Lower leg skin (tissue), 3 donors: Measurements from ENCODE around the gene NNAT.

Source experiments
- CTCF ChIP-seq, 3 donors: fragments of 450-650 bp; IDR thresholded peaks; one replicate each; pipeline ENCODE4 v1.5.1; 2016; ENCODE audit warnings: antibody characterized with exemption in 3 of 3, mild to moderate bottlenecking in 3 of 3, moderate library complexity in 2 of 3
- POLR2A ChIP-seq, 2 donors: fragments of 450-650 bp; IDR thresholded peaks; one replicate each; pipeline ENCODE4 v1.6.1; 2016 to 2017; ENCODE audit warnings: antibody characterized with exemption in 2 of 2, mild to moderate bottlenecking in 1 of 2, moderate library complexity in 1 of 2

- TF ChIP-seq CTCF (IDR thresholded peaks at IDR 0.05) (no peak), POLR2A (IDR thresholded peaks at IDR 0.05) (no peak)
Observed at GRCh38 chr20:37529214-37529967, 8.3 kb downstream of the NNAT start.
